HepG2 (cell line): ENCODE data around the gene C22orf31. TPM values are rescaled to one million over a fixed set of nuclear protein-coding genes. Genes with fewer than 3 reads are reported as not detected.

Experiments
- ATAC-seq: fragments of 200-7000 bp; cut with Tn5 transposase; 3 replicates; pipeline ENCODE4 v1.9.1; 2020; ENCODE audit warnings: mild to moderate bottlenecking, moderate library complexity
- BruUV-seq: library from RNA; stranded (reverse); fragments of 400-500 nt; replicated peaks from 2 replicates; lab custom pipeline; 2021; lab: Mats Ljungman, UMichigan
- CTCF ChIA-PET: fragments of 300-600 bp; formaldehyde crosslinking; extraction: SDS; loops from one replicate; lab custom pipeline; 2021; ENCODE audit warnings: low total read pairs, inconsistent platforms, low intra/inter-chr PET ratio; lab: Yijun Ruan, JAX
- POLR2A ChIA-PET: fragments of 350-600 bp; sonication (Branson Sonifier 250); formaldehyde crosslinking; loops from one replicate; lab custom pipeline; 2020; ENCODE audit warnings: antibody characterized with exemption, inconsistent platforms; lab: Yijun Ruan, JAX
- DNase-seq: peaks from one replicate; pipeline ENCODE4 v3.0.0-alpha.2; 2015; ENCODE audit warnings: low spot score
- FAIRE-seq: peaks from 3 replicates; lab custom pipeline; 2011; peaks lifted over from hg19 to GRCh38; lab: Jason Lieb, UNC
- H2AFZ ChIP-seq: one replicate; pipeline ENCODE4 v1.6.1; 2011; ENCODE audit warnings: low read length, inconsistent platforms
- H3K27ac ChIP-seq: fragments of 300-600 bp; 3 replicates; pipeline ENCODE4 v1.8.0; 2011; ENCODE audit warnings: mixed run types, mild to moderate bottlenecking, mixed read lengths, low read length, inconsistent platforms; ENCODE audit not compliant: insufficient read depth; ENCODE audit errors: extremely low read length
- H3K27me3 ChIP-seq, 2 experiments: fragments of 200-600 bp in 1 of 2; 2 replicates in 1 of 2; 3 replicates in 1 of 2; pipeline versions ENCODE4 v1.6.0 to v1.8.0; 2011; ENCODE audit warnings: low read length in 2 of 2, mild to moderate bottlenecking in 2 of 2, moderate library complexity in 2 of 2, inconsistent platforms in 1 of 2; ENCODE audit not compliant: insufficient read depth in 2 of 2, control insufficient read depth in 1 of 2
- H3K36me3 ChIP-seq, 2 experiments: fragments of 200-600 bp in 1 of 2; replicated peaks in 1 of 2; 2 replicates in 1 of 2; 3 replicates in 1 of 2; pipeline versions ENCODE4 v1.5.1 to v1.8.0; 2011; ENCODE audit warnings: low read length in 2 of 2, inconsistent platforms in 1 of 2; ENCODE audit not compliant: insufficient read depth in 2 of 2, control insufficient read depth in 1 of 2
- H3K4me1 ChIP-seq: 2 replicates; pipeline ENCODE4 v1.5.1; 2012; ENCODE audit warnings: low read length, inconsistent platforms; ENCODE audit not compliant: insufficient read depth
- H3K4me2 ChIP-seq: 2 replicates; pipeline ENCODE4 v1.6.0; 2011; ENCODE audit warnings: low read depth, low read length, inconsistent platforms
- H3K4me3 ChIP-seq, 3 experiments: fragments of 200-600 bp in 1 of 3; sonication (generic), shearing (Covaris generic) in 1 of 3; replicated peaks in 1 of 3; 2 replicates each; pipeline ENCODE4 v1.5.1; 2011 to 2016; ENCODE audit warnings: low read length in 3 of 3, inconsistent platforms in 2 of 3, low read depth in 2 of 3, mild to moderate bottlenecking in 2 of 3, control low read depth in 1 of 3, mixed read lengths in 1 of 3; ENCODE audit not compliant: insufficient read depth in 1 of 3
- H3K79me2 ChIP-seq: one replicate; pipeline ENCODE4 v1.6.1; 2011; ENCODE audit warnings: low read length, inconsistent platforms; ENCODE audit not compliant: insufficient read depth
- H3K9ac ChIP-seq: 2 replicates; pipeline ENCODE4 v1.6.0; 2011; ENCODE audit warnings: mild to moderate bottlenecking, low read depth, low read length, inconsistent platforms; ENCODE audit not compliant: insufficient read depth
- H3K9me3 ChIP-seq: 2 replicates; pipeline ENCODE4 v1.5.1; 2012; ENCODE audit warnings: mild to moderate bottlenecking, low read length
- H4K20me1 ChIP-seq: 2 replicates; pipeline ENCODE4 v1.6.0; 2011; ENCODE audit warnings: inconsistent platforms, mild to moderate bottlenecking, low read length, moderate library complexity; ENCODE audit not compliant: insufficient read depth
- ARNT2 ChIP-seq: sonication (generic); formaldehyde crosslinking; IDR thresholded peaks from 2 replicates; pipeline ENCODE4 v1.8.0; 2022; ENCODE audit warnings: mild to moderate bottlenecking, low read depth, missing genetic modification reagents, moderate library complexity
- BHLHE40 ChIP-seq: IDR thresholded peaks from 2 replicates; pipeline ENCODE4 v1.6.1; 2011; ENCODE audit warnings: low read length, improper control_type of control experiment
- FOXA3 ChIP-seq: IDR thresholded peaks from 2 replicates; pipeline ENCODE4 v1.6.1; 2016; ENCODE audit warnings: missing genetic modification reagents, missing compliant biosample characterization
- HIVEP1 ChIP-seq: sonication (generic); formaldehyde crosslinking; IDR thresholded peaks from 2 replicates; pipeline ENCODE4 v1.4.0; 2020; ENCODE audit warnings: mild to moderate bottlenecking, missing genetic modification reagents
- HNRNPUL1 ChIP-seq: fragments of 200-400 bp; formaldehyde crosslinking; IDR thresholded peaks from 2 replicates; pipeline ENCODE4 v1.6.1; 2017; ENCODE audit warnings: low read depth, mild to moderate bottlenecking, low read length, moderate library complexity
- MTF2 ChIP-seq: sonication (generic); formaldehyde crosslinking; IDR thresholded peaks from 2 replicates; pipeline ENCODE4 v1.5.0; 2020; ENCODE audit warnings: missing genetic modification reagents, borderline replicate concordance
- RBM39 ChIP-seq: fragments of 200-400 bp; formaldehyde crosslinking; IDR thresholded peaks from one replicate; pipeline ENCODE4 v1.6.1; 2018; ENCODE audit warnings: antibody characterized with exemption, mild to moderate bottlenecking, low read depth, low read length; ENCODE audit not compliant: poor library complexity, severe bottlenecking
- SMAD1 ChIP-seq: sonication (generic); formaldehyde crosslinking; IDR thresholded peaks from 2 replicates; pipeline ENCODE4 v1.4.0; 2020; ENCODE audit warnings: missing genetic modification reagents, low read depth, mild to moderate bottlenecking, borderline replicate concordance
- TFDP2 ChIP-seq: sonication (generic); formaldehyde crosslinking; IDR thresholded peaks from 2 replicates; pipeline ENCODE4 v1.4.0; 2020; ENCODE audit warnings: missing genetic modification reagents
- TOE1 ChIP-seq: sonication (generic); formaldehyde crosslinking; IDR thresholded peaks from 2 replicates; pipeline ENCODE4 v1.4.0; 2020; ENCODE audit warnings: mild to moderate bottlenecking, missing genetic modification reagents
- WIZ ChIP-seq: sonication (generic); formaldehyde crosslinking; IDR thresholded peaks from 2 replicates; pipeline ENCODE4 v1.5.1; 2020; ENCODE audit warnings: mild to moderate bottlenecking, missing genetic modification reagents
- ZMAT3 ChIP-seq: sonication (generic); formaldehyde crosslinking; conservative IDR thresholded peaks from 2 replicates; pipeline ENCODE4 v1.7.0; 2021; ENCODE audit warnings: missing genetic modification reagents
- ZNF350 ChIP-seq: sonication (generic); formaldehyde crosslinking; IDR thresholded peaks from 2 replicates; pipeline ENCODE4 v1.4.0; 2020; ENCODE audit warnings: mild to moderate bottlenecking, low read depth, missing genetic modification reagents, borderline replicate concordance
- ZNF550 ChIP-seq: sonication (generic); formaldehyde crosslinking; IDR thresholded peaks from 2 replicates; pipeline ENCODE4 v1.4.0; 2020; ENCODE audit warnings: mild to moderate bottlenecking, missing genetic modification reagents, borderline replicate concordance
- WGBS: methylation state at CpG from one replicate; pipeline ENCODE4 v1.1.6; 2017; ENCODE audit warnings: low lambda C conversion rate; 5-methylcytosine and 5-hydroxymethylcytosine counted together
- in situ Hi-C: cut with HindIII; loops from 2 replicates; pipeline ENCODE4 v1.10.0; 2017; ENCODE audit warnings: low pct_unique_long_range_greater_than_20kb; ENCODE audit not compliant: extremely low pct_ligation_motif_present
- intact Hi-C: fragments of 100-400 bp; cut with micrococcal nuclease; formaldehyde crosslinking; loops from one replicate; pipeline ENCODE4 v1.10.0; 2022; ENCODE audit not compliant: unreplicated experiment
- polyA plus RNA-seq, 8 experiments: library from polyadenylated mRNA; depleted of rRNA in 3 of 8; stranded (reverse) in 7 of 8; unstranded in 1 of 8; fragments of >200 nt; fragmentation: Illumina TruSeq in 4 of 8; extraction: Trizol in 4 of 8; gene quantifications; 2 replicates each; pipeline versions ENCODE4 v1.2.1 to v1.2.3, GENCODE V29; 2011 to 2016; ENCODE audit warnings: low read depth in 4 of 8, missing spikeins in 1 of 8, mixed read lengths in 1 of 8; ENCODE audit not compliant: insufficient read depth in 1 of 8
- total RNA-seq, 5 experiments: library from RNA; depleted of rRNA; stranded (reverse); fragments of >200 nt; fragmentation: Illumina TruSeq; extraction: Trizol; gene quantifications; 2 replicates each; pipeline ENCODE4 v1.2.3, GENCODE V29; 2016; ENCODE audit warnings: low read depth in 1 of 5

Gene C22orf31
- total and polyA plus RNA-seq, 2 of the 13 experiments (the other 11 are each of a cell fraction or from before 2014, with no cell fraction given) = not detected

DNA sequence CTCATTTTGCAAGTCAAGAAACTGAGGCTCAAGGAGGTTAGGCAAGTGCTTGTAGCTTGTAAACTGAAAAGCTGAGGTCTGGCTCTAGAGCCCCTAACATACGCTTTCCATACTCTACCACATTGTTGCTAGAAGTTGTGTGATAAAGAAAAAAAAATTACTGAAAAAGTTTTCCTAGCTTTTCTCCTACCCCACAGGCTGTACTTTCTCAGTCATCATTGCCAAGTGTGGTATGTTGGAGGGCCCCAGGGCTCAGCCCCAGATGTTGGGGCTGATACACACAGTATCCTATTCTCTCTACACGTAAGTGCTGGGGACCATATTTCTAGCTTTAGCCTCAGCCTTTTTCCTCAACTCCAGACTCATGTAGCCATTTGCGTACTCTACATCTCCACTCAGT lies 27.2 kb upstream of the C22orf31 start:
- TF ChIP-seq SMAD1 (CRISPR knock-in tag) = no peak
- no peak for TF ChIP-seq ZNF350
- no peak for TF ChIP-seq ZMAT3 (CRISPR knock-in tag)
- no peak for TF ChIP-seq WIZ (CRISPR knock-in tag)
- no peak for TF ChIP-seq RBM39
- no peak for TF ChIP-seq ZNF550 (CRISPR knock-in tag)
- TF ChIP-seq, all 625 proteins: peak for 0
- Histone ChIP-seq H3K9me3 (no peaks in the 10 kb centered on the region), H3K4me1 (peaks cover 22% of the 10 kb centered on the region), H3K79me2 (no peaks in the 10 kb centered on the region), H3K27ac (no peak overlapping the region), H3K9ac (no peak overlapping the region), H2AFZ (no peak overlapping the region), H3K27me3 (no peaks in the 10 kb centered on the region), H3K4me2 (no peak overlapping the region), H3K4me3 (no peak overlapping the region), H4K20me1 (peaks cover 2% of the 10 kb centered on the region; the same call in 1 of the 2 replicates), H3K36me3 (no peaks in the 10 kb centered on the region)
- in situ Hi-C loops = no loop called here
- intact Hi-C loops = no loop called here
- ChIA-PET CTCF (no interaction called here), POLR2A (no interaction called here)
- no peak for ATAC-seq
- no TSS peak for BruUV-seq
- 95% methylated on average over 3 of the region's 3 CpGs for WGBS
- no peak for DNase-seq
- no peak for FAIRE-seq

GRCh38 chr22:29087012-29087411 lies 25.4 kb upstream of the C22orf31 start:
- in situ Hi-C loops = no loop called here

More at GRCh38 chr22:29087012-29087411, 25.4 kb upstream of the C22orf31 start:
- POLR2A ChIA-PET = no interaction called here
- DNase-seq = no peak
- H2AFZ ChIP-seq = no peak overlapping the region
- no peak overlapping the region for H3K27ac ChIP-seq
- no peak overlapping the region for H3K9ac ChIP-seq
- intact Hi-C loops = no loop called here
- FAIRE-seq = no peak
- WGBS = 97% methylated on average over 2 of the region's 2 CpGs
- no peaks in the 10 kb centered on the region for H3K9me3 ChIP-seq
- H4K20me1 ChIP-seq = no peaks in the 10 kb centered on the region
- no TSS peak for BruUV-seq
- no peaks in the 10 kb centered on the region for H3K36me3 ChIP-seq
- CTCF ChIA-PET = no interaction called here
- H3K4me3 ChIP-seq = no peak overlapping the region
- no peaks in the 10 kb centered on the region for H3K27me3 ChIP-seq
- peaks cover 8% of the 10 kb centered on the region for H3K4me1 ChIP-seq
- no peak overlapping the region for H3K4me2 ChIP-seq
- H3K79me2 ChIP-seq = no peaks in the 10 kb centered on the region
- no peak for ATAC-seq
- TF ChIP-seq FOXA3 (CRISPR knock-in tag) (no peak), MTF2 (CRISPR knock-in tag) (no peak), HNRNPUL1 (no peak), TOE1 (no peak), HIVEP1 (no peak), TFDP2 (CRISPR knock-in tag) (no peak), BHLHE40 (no peak), ARNT2 (CRISPR knock-in tag) (no peak)
- TF ChIP-seq, all 625 proteins: peak for 0
